PFSK-1 (cell line): ENCODE results near the gene UBR7.

Experiments used
- FOXP2 ChIP-seq: optimal IDR thresholded peaks from 2 replicates; pipeline ENCODE3; 2011; ENCODE audit warnings: borderline replicate concordance, control low read depth, inconsistent platforms; ENCODE audit not compliant: insufficient read depth; ENCODE audit errors: extremely low read length, extremely low read depth
- POLR2AphosphoS5 ChIP-seq: IDR thresholded peaks from 2 replicates; pipeline ENCODE4 v1.6.1; 2012; ENCODE audit warnings: low read depth, mild to moderate bottlenecking, control low read depth, low read length, moderate library complexity
- REST ChIP-seq, 2 experiments: IDR thresholded peaks; 2 replicates each; pipeline versions ENCODE4 v1.6.1 to v1.8.0; 2011 to 2012; ENCODE audit warnings: low read depth in 2 of 2, low read length in 2 of 2, control low read depth in 1 of 2, inconsistent platforms in 1 of 2, mild to moderate bottlenecking in 1 of 2, moderate library complexity in 1 of 2; ENCODE audit not compliant: insufficient read depth in 1 of 2
- SIN3A ChIP-seq: IDR thresholded peaks from 2 replicates; pipeline ENCODE4 v1.6.1; 2012; ENCODE audit warnings: mild to moderate bottlenecking, low read length, moderate library complexity, borderline replicate concordance; ENCODE audit not compliant: insufficient read depth
- TAF1 ChIP-seq: IDR thresholded peaks from 2 replicates; pipeline ENCODE4 v1.6.1; 2012; ENCODE audit warnings: low read length, control low read depth, borderline replicate concordance; ENCODE audit not compliant: insufficient read depth

Gene UBR7

GRCh38 chr14:93185349-93185720, 21.7 kb upstream of the UBR7 start:
- TF ChIP-seq FOXP2 (no peak), REST (IDR thresholded peaks at IDR 0.05; ENCODE audit: insufficient read depth in 1 of 2, low read depth in 2 of 2, low read length in 2 of 2) (no peak), SIN3A (no peak), TAF1 (no peak), POLR2AphosphoS5 (no peak)

GRCh38 chr14:93186466-93186865, 20.6 kb upstream of the UBR7 start:
- TF ChIP-seq POLR2AphosphoS5, result no peak
- TF ChIP-seq SIN3A, result no peak
- no peak for TF ChIP-seq FOXP2
- no peak for TF ChIP-seq TAF1
- TF ChIP-seq REST (IDR thresholded peaks at IDR 0.05; ENCODE audit: insufficient read depth in 1 of 2, low read depth in 2 of 2, low read length in 2 of 2), result no peak

GRCh38 chr14:93186956-93187355, 20.1 kb upstream of the UBR7 start:
- no peak for TF ChIP-seq TAF1
- TF ChIP-seq REST (IDR thresholded peaks at IDR 0.05; ENCODE audit: insufficient read depth in 1 of 2, low read depth in 2 of 2, low read length in 2 of 2), result no peak
- no peak for TF ChIP-seq FOXP2
- TF ChIP-seq POLR2AphosphoS5, result no peak
- TF ChIP-seq SIN3A, result no peak

GRCh38 chr14:93195316-93195999, 11.6 kb upstream of the UBR7 start:
- no peak for TF ChIP-seq SIN3A
- TF ChIP-seq REST (IDR thresholded peaks at IDR 0.05; ENCODE audit: insufficient read depth in 1 of 2, low read depth in 2 of 2, low read length in 2 of 2), result no peak
- TF ChIP-seq FOXP2, result no peak
- TF ChIP-seq POLR2AphosphoS5, result no peak
- no peak for TF ChIP-seq TAF1
